ENCODE results near the gene FOXE1. TPM values are rescaled to one million over a fixed set of nuclear protein-coding genes. Genes with fewer than 3 reads are reported as not detected.

FOXE1 gene
- total and polyA plus RNA-seq, 2 of the 13 experiments (the other 11 are each of a cell fraction or from before 2014, with no cell fraction given): not detected

- no peak overlapping the region for H3K4me3 ChIP-seq (replicated peaks in 1 of 3; ENCODE audit: insufficient read depth in 1 of 3, low read depth in 2 of 3, low read length in 3 of 3)
- DNase-seq (ENCODE audit: low spot score) (no peak), ATAC-seq (no peak), FAIRE-seq (no peak)
- no peak overlapping the region for H2AFZ ChIP-seq (ENCODE audit: low read length)
- BruUV-seq (replicated peaks): no TSS peak
- H3K4me2 ChIP-seq (ENCODE audit: low read depth, low read length): no peak overlapping the region
- H3K79me2 ChIP-seq (ENCODE audit: insufficient read depth, low read length): no peaks in the 10 kb centered on the region
- H4K20me1 ChIP-seq (ENCODE audit: insufficient read depth, low read length): no peaks in the 10 kb centered on the region
- intact Hi-C loops (cut with micrococcal nuclease; ENCODE audit: unreplicated experiment) (no loop called here), in situ Hi-C loops (cut with HindIII; ENCODE audit: extremely low pct_ligation_motif_present, low pct_unique_long_range_greater_than_20kb) (no loop called here)
- H3K4me1 ChIP-seq (ENCODE audit: insufficient read depth, low read length): no peaks in the 10 kb centered on the region
- TF ChIP-seq ZSCAN22 (CRISPR knock-in tag; IDR thresholded peaks at IDR 0.05): no peak
- TF ChIP-seq ZNF333 (CRISPR knock-in tag; IDR thresholded peaks at IDR 0.05; ENCODE audit: borderline replicate concordance): no peak
- TF ChIP-seq ZNF720 (CRISPR knock-in tag; IDR thresholded peaks at IDR 0.05): no peak
- ChIA-PET CTCF (ENCODE audit: low intra/inter-chr PET ratio, low total read pairs) (no interaction called here), POLR2A (no interaction called here)
- H3K9me3 ChIP-seq (ENCODE audit: low read length): no peaks in the 10 kb centered on the region
- H3K27ac ChIP-seq (ENCODE audit: extremely low read length, insufficient read depth, low read length): no peak overlapping the region
- H3K27me3 ChIP-seq (ENCODE audit: control insufficient read depth in 1 of 2, insufficient read depth in 2 of 2, low read length in 2 of 2): peaks cover 0 to 7% of the 10 kb centered on the region in 2 experiments; a peak in 1 of 5 replicates
- H3K36me3 ChIP-seq (replicated peaks in 1 of 2; ENCODE audit: control insufficient read depth in 1 of 2, insufficient read depth in 2 of 2, low read length in 2 of 2): no peaks in the 10 kb centered on the region
- H3K9ac ChIP-seq (ENCODE audit: insufficient read depth, low read depth, low read length): no peak overlapping the region
- 29% methylated on average over 3 of the region's 3 CpGs for WGBS (ENCODE audit: low lambda C conversion rate)
Observed at GRCh38 chr9:97868859-97869258, 15.8 kb downstream of the FOXE1 start.

- in situ Hi-C loops (cut with HindIII; ENCODE audit: extremely low pct_ligation_motif_present, low pct_unique_long_range_greater_than_20kb) (no loop called here), intact Hi-C loops (cut with micrococcal nuclease; ENCODE audit: unreplicated experiment) (no loop called here)
- POLR2A ChIA-PET: no interaction called here
- DNase-seq (ENCODE audit: low spot score) (no peak), ATAC-seq (no peak), FAIRE-seq (no peak)
- H3K4me3 ChIP-seq (replicated peaks in 1 of 3; ENCODE audit: insufficient read depth in 1 of 3, low read depth in 2 of 3, low read length in 3 of 3): no peak overlapping the region
- peaks cover 0 to 7% of the 10 kb centered on the region in 2 experiments; a peak in 1 of 5 replicates for H3K27me3 ChIP-seq (ENCODE audit: control insufficient read depth in 1 of 2, insufficient read depth in 2 of 2, low read length in 2 of 2)
- H3K27ac ChIP-seq (ENCODE audit: extremely low read length, insufficient read depth, low read length): no peak overlapping the region
- 58% methylated on average over 3 of the region's 3 CpGs for WGBS (ENCODE audit: low lambda C conversion rate)
- no peak overlapping the region for H2AFZ ChIP-seq (ENCODE audit: low read length)
- H4K20me1 ChIP-seq (ENCODE audit: insufficient read depth, low read length): no peaks in the 10 kb centered on the region
- H3K79me2 ChIP-seq (ENCODE audit: insufficient read depth, low read length): no peaks in the 10 kb centered on the region
- peaks cover 15% of the 10 kb centered on the region for H3K4me1 ChIP-seq (ENCODE audit: insufficient read depth, low read length)
- BruUV-seq (replicated peaks): no TSS peak
- H3K9ac ChIP-seq (ENCODE audit: insufficient read depth, low read depth, low read length): no peak overlapping the region
- H3K4me2 ChIP-seq (ENCODE audit: low read depth, low read length): no peak overlapping the region
- CTCF ChIA-PET (ENCODE audit: low intra/inter-chr PET ratio, low total read pairs): no interaction called here
- no peaks in the 10 kb centered on the region for H3K9me3 ChIP-seq (ENCODE audit: low read length)
- no peaks in the 10 kb centered on the region for H3K36me3 ChIP-seq (replicated peaks in 1 of 2; ENCODE audit: control insufficient read depth in 1 of 2, insufficient read depth in 2 of 2, low read length in 2 of 2)
- TF ChIP-seq ZNF704 (CRISPR knock-in tag; IDR thresholded peaks at IDR 0.05; ENCODE audit: borderline replicate concordance) (no peak), ATRX (CRISPR knock-in tag; IDR thresholded peaks at IDR 0.05; ENCODE audit: borderline replicate concordance) (no peak), ZBTB42 (CRISPR knock-in tag; IDR thresholded peaks at IDR 0.05) (no peak), ZNF780A (CRISPR knock-in tag; IDR thresholded peaks at IDR 0.05) (no peak), GMEB1 (CRISPR knock-in tag; IDR thresholded peaks at IDR 0.05; ENCODE audit: borderline replicate concordance) (no peak), ZNF281 (CRISPR knock-in tag; IDR thresholded peaks at IDR 0.05; ENCODE audit: borderline replicate concordance) (no peak), AGO2 (optimal IDR thresholded peaks at IDR 0.05; ENCODE audit: low read depth, low read length) (no peak), KDM2A (CRISPR knock-in tag; IDR thresholded peaks at IDR 0.05; ENCODE audit: borderline replicate concordance, low read depth) (no peak), DRAP1 (CRISPR knock-in tag; IDR thresholded peaks at IDR 0.05) (no peak), SMAD1 (CRISPR knock-in tag; IDR thresholded peaks at IDR 0.05; ENCODE audit: borderline replicate concordance, low read depth) (no peak)
Observed at GRCh38 chr9:97873425-97873824, 20.4 kb downstream of the FOXE1 start.
